Calu3 (cell line): Measurements from ENCODE around the gene MYOCD. TPM values are rescaled to one million over a fixed set of nuclear protein-coding genes. Genes with fewer than 3 reads are reported as not detected.
A peak's percentile ranks its signal among the peaks of the same experiment; 100 is the strongest.

ENCODE experiments used
- BruUV-seq: library from RNA; stranded (reverse); fragments of 400-500 nt; replicated peaks from 2 replicates; lab custom pipeline; 2021; lab: Mats Ljungman, UMichigan
- CTCF ChIA-PET: fragments of 300-600 bp; sonication (Branson Sonifier 250); formaldehyde crosslinking; loops from one replicate; lab custom pipeline; 2022; ENCODE audit warnings: antibody characterized with exemption; lab: Charles Lee
- DNase-seq: peaks from one replicate; pipeline ENCODE4 v3.0.0; 2022
- H3K27ac Mint-ChIP-seq: one replicate; pipeline ENCODE4 v1.8.0; 2022; ENCODE audit warnings: mixed read lengths; ENCODE audit not compliant: unreplicated experiment
- H3K27me3 Mint-ChIP-seq: one replicate; pipeline ENCODE4 v1.8.0; 2022; ENCODE audit warnings: mixed read lengths; ENCODE audit not compliant: unreplicated experiment
- H3K36me3 Mint-ChIP-seq: one replicate; pipeline ENCODE4 v1.8.0; 2022; ENCODE audit warnings: mild to moderate bottlenecking, moderate library complexity, mixed read lengths; ENCODE audit not compliant: insufficient read depth, unreplicated experiment
- H3K4me1 Mint-ChIP-seq: one replicate; pipeline ENCODE4 v1.8.0; 2022; ENCODE audit warnings: mild to moderate bottlenecking, low read depth, mixed read lengths; ENCODE audit not compliant: unreplicated experiment
- H3K4me3 Mint-ChIP-seq: one replicate; pipeline ENCODE4 v1.8.0; 2022; ENCODE audit warnings: mild to moderate bottlenecking, low read depth, moderate library complexity, mixed read lengths; ENCODE audit not compliant: unreplicated experiment
- H3K9me3 Mint-ChIP-seq: one replicate; pipeline ENCODE4 v1.8.0; 2022; ENCODE audit warnings: low read depth, mixed read lengths; ENCODE audit not compliant: unreplicated experiment
- CTCF ChIP-seq: fragments of 200-600 bp; IDR thresholded peaks from one replicate; pipeline ENCODE4 v1.8.0; 2022; ENCODE audit warnings: antibody characterized with exemption; ENCODE audit not compliant: unreplicated experiment
- intact Hi-C: fragments of 100-400 bp; cut with micrococcal nuclease; formaldehyde crosslinking; loops from one replicate; pipeline ENCODE4 v1.10.0; 2022; ENCODE audit not compliant: unreplicated experiment
- total RNA-seq: library from RNA; stranded (reverse); gene quantifications from 2 replicates; pipeline ENCODE4 v1.2.3, GENCODE V29; 2022

MYOCD gene
- total RNA-seq, 1 experiment from 2014 or later: not detected

- no peak for DNase-seq
- intact Hi-C loops: no loop called here
- no TSS peak for BruUV-seq
- Mint-ChIP-seq H3K27me3 (no peaks in the 10 kb centered on the region), H3K4me3 (no peak overlapping the region), H3K27ac (no peak overlapping the region), H3K36me3 (peaks cover 10% of the 10 kb centered on the region), H3K9me3 (no peaks in the 10 kb centered on the region), H3K4me1 (peaks cover 20% of the 10 kb centered on the region)
- CTCF ChIA-PET: no interaction called here
- TF ChIP-seq CTCF: no peak
Observed at GRCh38 chr17:12726131-12726530, 60.4 kb downstream of the MYOCD start.

DNA sequence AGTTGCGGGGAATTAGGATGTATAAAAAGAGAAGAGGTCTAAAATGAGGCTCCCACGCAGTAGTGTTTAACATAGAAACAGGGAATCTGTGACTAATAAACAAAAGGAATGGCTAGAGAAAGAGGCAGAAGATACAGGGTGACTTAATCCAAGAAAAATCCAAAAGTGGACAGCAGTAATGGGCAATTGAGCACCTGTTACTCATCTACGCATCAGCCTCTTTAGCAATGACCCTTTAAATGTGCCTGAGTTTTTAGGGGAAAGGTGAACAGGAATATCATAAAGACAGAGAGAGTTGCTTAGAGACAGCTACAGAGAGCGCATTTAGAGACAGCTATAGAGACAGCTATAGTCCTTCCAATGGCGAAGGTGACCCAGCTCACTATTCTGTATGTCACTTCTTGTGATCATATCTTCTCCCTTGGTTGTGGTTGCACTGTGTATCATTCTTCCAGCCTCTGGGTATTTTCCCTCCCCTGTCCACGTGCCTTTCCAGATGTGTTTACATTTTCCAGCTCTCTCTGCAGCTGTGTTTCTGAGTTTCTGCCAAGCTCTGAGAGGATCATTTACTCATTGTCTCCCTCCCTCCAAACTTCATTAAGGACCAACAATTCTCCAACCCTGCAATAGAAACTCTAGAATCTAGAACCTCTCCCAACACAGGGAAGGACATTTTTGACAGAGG lies 61.5 kb downstream of the MYOCD start:
- BruUV-seq: no TSS peak
- no peak overlapping the region for H3K4me3 Mint-ChIP-seq
- H3K36me3 Mint-ChIP-seq: peaks cover 13% of the 10 kb centered on the region
- no peak for TF ChIP-seq CTCF
- CTCF ChIA-PET: interaction anchor here (0.6 kb wide), 1 partner anchor 434 kb away, joined by 4 read pairs; no protein-coding TSS in a partner anchor
- no peaks in the 10 kb centered on the region for H3K27me3 Mint-ChIP-seq
- intact Hi-C loops: no loop called here
- H3K4me1 Mint-ChIP-seq: peaks cover 24% of the 10 kb centered on the region
- no peaks in the 10 kb centered on the region for H3K9me3 Mint-ChIP-seq
- DNase-seq: no peak
- no peak overlapping the region for H3K27ac Mint-ChIP-seq

DNA sequence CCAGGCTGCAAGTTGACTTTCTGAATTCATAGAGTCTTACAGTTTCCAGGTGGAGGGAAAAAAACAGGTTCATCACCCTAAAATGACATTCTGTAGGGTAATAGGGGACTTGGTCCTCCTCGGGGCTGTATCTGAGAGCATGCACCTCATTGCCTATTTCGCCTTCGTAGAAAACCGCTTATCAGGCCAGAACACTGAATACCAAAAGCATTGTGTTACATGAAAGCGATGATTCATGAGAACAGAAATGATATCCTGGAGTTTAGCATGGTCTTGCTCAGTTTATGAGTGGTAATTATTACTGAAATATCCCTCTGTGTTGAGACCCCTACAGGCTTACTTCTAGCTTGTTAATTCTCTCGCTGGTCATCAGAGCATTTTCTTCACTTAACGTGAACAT lies 62.2 kb downstream of the MYOCD start:
- peaks cover 29% of the 10 kb centered on the region for H3K4me1 Mint-ChIP-seq
- CTCF ChIA-PET: no interaction called here
- peaks cover 13% of the 10 kb centered on the region for H3K36me3 Mint-ChIP-seq
- no peak for DNase-seq
- H3K9me3 Mint-ChIP-seq: no peaks in the 10 kb centered on the region
- intact Hi-C loops: no loop called here
- no peak overlapping the region for H3K4me3 Mint-ChIP-seq
- H3K27ac Mint-ChIP-seq: no peak overlapping the region
- H3K27me3 Mint-ChIP-seq: no peaks in the 10 kb centered on the region
- TF ChIP-seq CTCF: no peak
- BruUV-seq: no TSS peak

DNA sequence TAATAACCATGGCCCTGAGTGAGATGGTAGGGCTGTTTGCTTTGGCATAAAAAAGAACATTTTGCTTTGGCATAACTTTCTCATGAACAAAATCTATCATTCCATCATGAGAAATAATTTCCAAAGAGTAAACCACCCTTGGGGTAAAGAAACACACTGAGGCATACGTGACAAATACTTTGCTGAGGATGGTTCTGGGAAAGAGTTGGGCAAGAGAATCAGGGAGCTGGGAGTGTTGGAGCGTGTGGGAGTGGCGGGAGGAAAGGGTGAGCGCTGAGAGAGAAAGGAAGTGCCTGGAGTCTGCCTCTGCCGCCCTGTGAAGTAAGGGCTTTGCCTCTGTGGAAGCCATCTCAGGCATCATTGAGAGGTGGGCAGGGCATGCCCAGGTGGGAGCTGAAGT lies 63.4 kb downstream of the MYOCD start:
- H3K9me3 Mint-ChIP-seq: no peaks in the 10 kb centered on the region
- intact Hi-C loops: no loop called here
- peaks cover 13% of the 10 kb centered on the region for H3K36me3 Mint-ChIP-seq
- peak overlapping the region; percentile 66 for H3K27ac Mint-ChIP-seq
- peaks cover 29% of the 10 kb centered on the region for H3K4me1 Mint-ChIP-seq
- no peak overlapping the region for H3K4me3 Mint-ChIP-seq
- BruUV-seq: no TSS peak
- no peaks in the 10 kb centered on the region for H3K27me3 Mint-ChIP-seq
- no peak for DNase-seq
- no peak for TF ChIP-seq CTCF
- CTCF ChIA-PET: no interaction called here
